Activated naive CD4-positive, alpha-beta T cell treated with anti-CD3 and anti-CD28 coated beads for 36 hours (primary cell): ENCODE results near the gene RNF112. TPM values are rescaled to one million over a fixed set of nuclear protein-coding genes. Genes with fewer than 3 reads are reported as not detected.
"Not testable (repeated sequence)": the region's sequence is repeated elsewhere in the genome, so short reads cannot be mapped to it uniquely, and the experiment has no call there.

Experiments used
- CTCF ChIA-PET: fragments of 350-600 bp; sonication (Branson Sonifier 250); formaldehyde crosslinking; loops from one replicate; lab custom pipeline; 2021; ENCODE audit warnings: antibody characterized with exemption; lab: Charles Lee
- DNase-seq: peaks from one replicate; pipeline ENCODE4 v3.0.0-alpha.2; 2020
- H3K27ac Mint-ChIP-seq: one replicate; pipeline ENCODE4 v1.8.0; 2021; ENCODE audit warnings: mild to moderate bottlenecking, mixed read lengths
- H3K27me3 Mint-ChIP-seq: one replicate; pipeline ENCODE4 v1.8.0; 2021; ENCODE audit warnings: low read depth, mixed read lengths
- H3K36me3 Mint-ChIP-seq: one replicate; pipeline ENCODE4 v1.8.0; 2021; ENCODE audit warnings: low read depth, mixed read lengths
- H3K4me1 Mint-ChIP-seq: one replicate; pipeline ENCODE4 v1.8.0; 2021; ENCODE audit warnings: low read depth, mixed read lengths
- H3K4me3 Mint-ChIP-seq: one replicate; pipeline ENCODE4 v1.8.0; 2021; ENCODE audit warnings: mild to moderate bottlenecking, moderate library complexity, mixed read lengths
- H3K9me3 Mint-ChIP-seq: one replicate; pipeline ENCODE4 v1.8.0; 2021; ENCODE audit warnings: mixed read lengths
- intact Hi-C: fragments of 100-400 bp; cut with micrococcal nuclease; formaldehyde crosslinking; loops from one replicate; pipeline ENCODE4 v1.15.1; 2023
- total RNA-seq, 2 experiments: library from RNA; stranded (reverse); gene quantifications; one replicate each; pipeline ENCODE4 v1.2.3, GENCODE V29; 2021

The RNF112 gene
- total RNA-seq, 2 experiments from 2014 or later = 0.31 to 0.32 TPM

GRCh38 chr17:19462456-19463035 is 51.5 kb downstream of the RNF112 start:
- H3K4me1 Mint-ChIP-seq = peaks cover 38% of the 10 kb centered on the region
- CTCF ChIA-PET = interaction anchor here (0.7 to 3.3 kb wide), 2 partner anchors 15 to 185 kb away, joined by 3 to 11 read pairs; no protein-coding TSS in a partner anchor
- DNase-seq, H3K27ac Mint-ChIP-seq, H3K27me3 Mint-ChIP-seq, intact Hi-C loops, H3K4me3 Mint-ChIP-seq, H3K36me3 Mint-ChIP-seq, H3K9me3 Mint-ChIP-seq: not testable (repeated sequence)

DNA sequence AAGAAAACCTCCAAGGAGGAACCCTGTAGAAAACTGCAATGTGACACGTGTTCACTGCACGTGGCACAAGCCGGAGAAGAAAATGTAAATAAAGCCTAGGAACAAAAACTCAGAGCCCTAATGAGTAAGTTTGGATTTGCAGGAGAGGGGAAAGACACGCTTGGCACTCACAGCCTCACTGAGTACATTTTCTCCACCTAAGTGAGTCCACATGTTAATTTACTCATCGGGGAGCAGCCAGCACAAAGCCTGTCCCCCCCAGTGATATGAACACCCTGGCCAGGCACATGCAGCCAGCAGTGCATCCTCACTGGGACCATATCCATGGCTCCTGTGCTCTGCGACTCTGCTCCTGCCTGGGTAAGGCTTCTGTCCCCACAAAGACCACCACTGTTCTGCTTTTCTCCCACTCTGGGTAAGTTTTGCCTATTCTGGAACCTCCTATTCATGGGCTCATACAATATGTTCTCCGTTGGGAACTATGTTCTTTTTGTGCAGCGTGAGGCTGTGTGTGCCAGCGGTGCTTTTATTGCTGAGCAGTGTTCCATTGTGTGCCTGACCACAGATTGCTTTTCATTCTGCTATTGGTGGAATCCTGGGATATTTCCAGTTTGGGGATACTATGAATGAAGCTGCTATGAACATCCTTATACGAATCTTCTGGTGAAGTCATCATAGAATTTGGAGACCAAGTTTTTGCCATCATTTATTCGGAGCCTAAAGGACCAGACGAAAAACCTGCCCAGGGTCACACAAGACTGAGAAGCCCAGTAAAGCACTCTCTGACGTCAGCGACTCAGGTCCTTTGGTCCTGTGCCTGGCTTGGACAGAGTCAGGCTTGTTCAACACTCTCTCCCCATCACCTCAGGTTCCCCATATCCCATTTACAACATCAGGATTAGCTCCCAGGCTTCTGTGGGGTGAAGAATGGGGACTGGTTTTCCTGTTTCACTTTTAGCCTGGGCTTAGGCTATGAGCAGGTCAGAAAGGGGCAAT is 53.3 kb downstream of the RNF112 start:
- intact Hi-C loops = no loop called here
- H3K36me3 Mint-ChIP-seq = no peaks in the 10 kb centered on the region
- no peaks in the 10 kb centered on the region for H3K9me3 Mint-ChIP-seq
- H3K27me3 Mint-ChIP-seq = no peaks in the 10 kb centered on the region
- H3K27ac Mint-ChIP-seq = no peak overlapping the region
- DNase-seq = no peak
- H3K4me1 Mint-ChIP-seq = peaks cover 34% of the 10 kb centered on the region
- H3K4me3 Mint-ChIP-seq = no peak overlapping the region
- CTCF ChIA-PET = interaction anchor here (1.6 kb wide), 1 partner anchor 17 kb away, joined by 3 read pairs; no protein-coding TSS in a partner anchor

Other genes with a start within 250 kb of the RNF112 start
- 1 to 10 TPM; 5.4 to 5.6 TPM for gene EPN2, start 173.9 kb upstream of the RNF112 start, total RNA-seq
- gene B9D1, start 48.5 kb upstream of the RNF112 start, total RNA-seq = 1 to 10 TPM; 8.7 TPM
- 10 to 100 TPM in 1 of 2 experiments, 1 to 10 TPM in 1; 8.7 to 10.7 TPM for gene MAPK7, start 32.7 kb upstream of the RNF112 start, total RNA-seq
- not detected for gene MFAP4, start 24.0 kb upstream of the RNF112 start, total RNA-seq
- gene SLC47A1, start 122.6 kb downstream of the RNF112 start, total RNA-seq = under 1 TPM; 0.30 to 0.33 TPM
- gene ALDH3A2, start 237.5 kb downstream of the RNF112 start, total RNA-seq = 10 to 100 TPM; 21.0 to 22.3 TPM